Fibroblast of mammary gland (primary cell): Measurements from ENCODE around the gene HSPA1B.

Experiments
- DNase-seq: peaks from one replicate; pipeline ENCODE4 v3.0.0-alpha.2; 2010; ENCODE audit warnings: low read depth
- H3K4me3 ChIP-seq: 2 replicates; pipeline ENCODE4 v1.5.1; 2011; ENCODE audit warnings: low read depth, mild to moderate bottlenecking, low read length, moderate library complexity; ENCODE audit not compliant: control insufficient read depth
- CTCF ChIP-seq: conservative IDR thresholded peaks from 2 replicates; pipeline ENCODE4 v1.5.1; 2011; ENCODE audit warnings: low read depth, low read length, inconsistent platforms; ENCODE audit not compliant: control insufficient read depth, insufficient read depth

The HSPA1B gene

GRCh38 chr6:31876357-31876756 is 48.8 kb downstream of the HSPA1B start:
- H3K4me3 ChIP-seq = no peak overlapping the region
- no peak for DNase-seq
- no peak for TF ChIP-seq CTCF

GRCh38 chr6:31877125-31877650 is 49.6 kb downstream of the HSPA1B start:
- no peak overlapping the region for H3K4me3 ChIP-seq
- no peak for TF ChIP-seq CTCF
- DNase-seq = no peak

DNA sequence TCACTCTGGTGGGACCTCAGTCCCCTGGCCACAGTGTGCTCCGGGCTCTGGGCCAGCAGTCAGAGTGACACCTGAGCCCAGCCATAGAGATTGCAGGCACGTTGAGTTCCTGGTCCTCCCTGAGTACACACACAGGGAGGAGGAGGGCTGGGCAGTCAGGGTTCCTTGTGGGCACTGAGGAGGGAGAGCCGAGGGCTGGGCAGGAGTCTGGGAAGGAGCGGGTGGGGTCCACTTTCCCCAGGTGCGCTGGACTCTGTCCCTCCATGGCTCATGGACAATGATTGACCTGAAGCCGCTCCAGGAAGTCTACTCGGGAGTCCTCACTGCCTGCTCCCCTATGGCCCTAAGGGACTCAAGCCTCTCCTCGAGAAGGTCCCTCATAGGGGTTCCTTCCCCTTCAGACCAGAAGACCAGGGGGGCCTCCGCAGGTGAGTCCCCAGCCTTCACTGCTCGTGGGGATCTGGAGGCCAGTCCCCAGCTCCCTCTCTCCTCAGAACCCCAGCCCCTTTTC is 50.2 kb downstream of the HSPA1B start:
- no peak overlapping the region for H3K4me3 ChIP-seq
- no peak for DNase-seq
- TF ChIP-seq CTCF = no peak

DNA sequence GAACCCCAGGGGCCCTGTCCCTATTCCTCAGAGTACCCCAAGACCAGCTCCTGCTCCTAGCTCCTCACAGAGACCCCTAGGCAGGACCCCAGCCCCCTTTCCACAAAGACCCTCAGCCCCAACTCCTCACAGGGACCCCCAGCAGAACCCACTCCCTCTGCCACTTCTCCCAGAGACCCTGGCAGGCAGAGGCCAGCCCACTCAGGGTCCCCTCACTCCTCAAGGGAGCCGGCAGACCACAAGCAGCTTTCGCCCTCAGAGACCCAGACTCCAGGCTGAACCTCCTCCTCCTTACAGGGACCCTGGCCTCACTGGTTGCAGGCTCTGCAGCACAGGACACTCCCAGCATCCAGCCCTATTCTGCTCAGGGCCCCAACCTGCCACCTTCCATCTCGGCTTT is 50.7 kb downstream of the HSPA1B start:
- TF ChIP-seq CTCF = no peak
- DNase-seq = no peak
- H3K4me3 ChIP-seq = no peak overlapping the region

DNA sequence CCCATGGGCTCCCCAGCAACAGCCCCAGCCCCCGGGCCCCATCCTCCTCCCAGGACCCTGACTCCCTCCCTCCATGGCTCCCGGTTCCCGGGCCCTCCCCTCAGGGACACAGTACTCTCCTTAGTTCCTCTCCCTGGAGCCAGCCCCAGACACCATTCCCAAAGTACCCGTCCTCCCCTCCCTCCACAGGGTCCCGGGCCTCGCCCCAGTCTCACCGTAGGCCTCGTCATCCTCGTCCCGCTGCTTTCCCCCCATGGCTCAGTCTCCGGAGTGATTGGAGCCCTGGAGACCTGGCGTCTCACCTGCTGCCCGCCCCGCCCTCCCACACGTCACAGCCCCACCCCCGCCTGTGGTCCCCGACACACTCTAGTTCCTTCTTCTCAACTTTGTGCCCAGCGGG is 51.2 kb downstream of the HSPA1B start, which contains the start of gene SLC44A4:
Gene SLC44A4, minus strand, starts transcription at position 272 of the 400 bp plus-strand sequence. Its CDS starts 17 bp downstream, at position 255.
- no peak for DNase-seq
- TF ChIP-seq CTCF = no peak
- H3K4me3 ChIP-seq = no peak within 1 kb of the TSS

DNA sequence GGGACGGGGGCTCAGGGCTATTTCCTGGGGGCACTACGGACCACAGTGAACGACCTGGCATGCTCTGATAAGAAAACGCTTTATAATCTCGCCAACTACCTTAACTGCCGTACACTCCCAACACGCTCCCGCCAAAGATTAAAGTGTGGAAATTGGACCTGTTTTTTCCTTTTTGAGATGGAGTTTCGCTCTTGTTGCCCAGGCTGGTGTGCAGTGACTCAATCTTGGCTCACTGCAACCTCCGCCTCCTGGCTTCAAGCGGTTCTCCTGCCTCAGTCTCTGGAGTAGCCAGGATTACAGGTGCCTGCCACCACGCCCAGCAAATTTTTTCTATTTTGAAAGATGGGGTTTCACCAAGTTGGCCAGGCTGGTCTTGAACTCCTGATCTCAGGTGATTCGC is 51.6 kb downstream of the HSPA1B start:
- DNase-seq = no peak
- H3K4me3 ChIP-seq = no peak overlapping the region
- no peak for TF ChIP-seq CTCF
